WTC11 (cell line): ENCODE results near the gene CD2BP2. TPM values are rescaled to one million over a fixed set of nuclear protein-coding genes. Genes with fewer than 3 reads are reported as not detected.

Source experiments
- ATAC-seq: fragments of 200-7000 bp; cut with Tn5 transposase; 2 replicates; pipeline ENCODE4 v1.10.0; 2021; ENCODE audit warnings: mild to moderate bottlenecking, moderate library complexity
- CTCF ChIA-PET: fragments of 300-600 bp; sonication (Branson Sonifier 250); formaldehyde crosslinking; loops from one replicate; lab custom pipeline; 2021; ENCODE audit warnings: antibody characterized with exemption; lab: Charles Lee
- POLR2A ChIA-PET: fragments of 350-600 bp; sonication (Branson Sonifier 250); formaldehyde crosslinking; loops from one replicate; lab custom pipeline; 2021; ENCODE audit warnings: antibody characterized with exemption; lab: Charles Lee
- DNase-seq: peaks from one replicate; pipeline ENCODE4 v3.0.0; 2021; ENCODE audit warnings: low spot score
- H3K27ac Mint-ChIP-seq: 2 replicates; pipeline ENCODE4 v1.8.0; 2021; ENCODE audit warnings: mixed read lengths
- H3K27me3 Mint-ChIP-seq: 2 replicates; pipeline ENCODE4 v1.8.0; 2021; ENCODE audit warnings: low read depth, mild to moderate bottlenecking, moderate library complexity, mixed read lengths
- H3K36me3 Mint-ChIP-seq: 2 replicates; pipeline ENCODE4 v1.8.0; 2021; ENCODE audit warnings: mixed read lengths
- H3K4me1 Mint-ChIP-seq: 2 replicates; pipeline ENCODE4 v1.8.0; 2022; ENCODE audit warnings: mixed read lengths
- H3K4me3 Mint-ChIP-seq: 2 replicates; pipeline ENCODE4 v1.8.0; 2021; ENCODE audit warnings: mild to moderate bottlenecking, moderate library complexity, mixed read lengths
- H3K9me3 Mint-ChIP-seq: 2 replicates; pipeline ENCODE4 v1.8.0; 2021; ENCODE audit warnings: mixed read lengths
- ATF3 ChIP-seq: sonication (generic); formaldehyde crosslinking; conservative IDR thresholded peaks from 2 replicates; pipeline ENCODE4 v1.8.1; 2022; ENCODE audit warnings: mild to moderate bottlenecking, missing genetic modification reagents
- GTF2I ChIP-seq: fragments of 250-450 bp; sonication (Bioruptor Pico); conservative IDR thresholded peaks from 2 replicates; pipeline ENCODE4 v1.4.0; 2021; ENCODE audit warnings: mild to moderate bottlenecking
- IRF2 ChIP-seq: sonication (generic); formaldehyde crosslinking; IDR thresholded peaks from 2 replicates; pipeline ENCODE4 v1.8.0; 2022; ENCODE audit warnings: low read depth, missing genetic modification reagents, borderline replicate concordance
- MXD4 ChIP-seq: fragments of 250-450 bp; sonication (Bioruptor Pico); IDR thresholded peaks from 2 replicates; pipeline ENCODE4 v1.8.0; 2021; ENCODE audit warnings: mild to moderate bottlenecking, moderate library complexity, borderline replicate concordance
- MYBL2 ChIP-seq: sonication (generic); formaldehyde crosslinking; IDR thresholded peaks from 2 replicates; pipeline ENCODE4 v1.8.1; 2023; ENCODE audit warnings: mild to moderate bottlenecking, moderate library complexity, missing genetic modification reagents
- ZNF281 ChIP-seq: sonication (generic); formaldehyde crosslinking; IDR thresholded peaks from 2 replicates; pipeline ENCODE4 v1.8.0; 2023; ENCODE audit warnings: mild to moderate bottlenecking, missing genetic modification reagents
- total RNA-seq: library from RNA; stranded (reverse); gene quantifications from 3 replicates; pipeline ENCODE4 v1.2.3, GENCODE V29; 2021
- TF ChIP-seq, protein P1 (sequence below): sonication (generic); formaldehyde crosslinking; IDR thresholded peaks from 2 replicates; pipeline ENCODE4 v1.8.0; 2023; ENCODE audit warnings: missing genetic modification reagents, mild to moderate bottlenecking, borderline replicate concordance
- TF ChIP-seq, protein P2 (sequence below): sonication (generic); formaldehyde crosslinking; IDR thresholded peaks from 2 replicates; pipeline ENCODE4 v1.8.1; 2023; ENCODE audit warnings: mild to moderate bottlenecking, moderate library complexity, missing genetic modification reagents

CD2BP2 gene
- total RNA-seq, 1 experiment from 2014 or later = 56.6 TPM

DNA sequence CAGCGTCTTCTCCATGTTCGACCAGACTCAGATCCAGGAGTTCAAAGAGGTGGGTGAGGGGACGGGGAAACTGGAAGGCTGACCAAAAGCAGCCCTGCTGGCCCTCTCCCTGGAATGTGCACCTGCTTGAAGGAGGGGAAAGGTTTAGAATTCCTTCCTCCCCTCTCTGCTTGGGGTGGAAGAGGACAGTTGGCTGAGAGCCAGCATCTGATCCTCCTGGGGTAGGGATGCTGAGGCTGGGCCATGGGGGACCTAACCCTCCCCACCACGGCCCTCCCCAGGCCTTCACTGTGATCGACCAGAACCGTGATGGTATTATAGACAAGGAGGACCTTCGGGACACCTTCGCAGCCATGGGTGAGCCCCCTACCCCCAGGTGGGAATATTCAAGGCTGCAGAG lies 20.8 kb upstream of the CD2BP2 start:
- no peak for ATAC-seq
- Mint-ChIP-seq H3K9me3 (no peaks in the 10 kb centered on the region), H3K4me1 (peaks cover 24% of the 10 kb centered on the region), H3K27me3 (peaks cover 3% of the 10 kb centered on the region; the same call in 1 of the 2 replicates), H3K36me3 (0 out of 2 replicates have a peak, but pooled peaks cover 2% of the 10 kb centered on the region), H3K27ac (no peak overlapping the region), H3K4me3 (no peak overlapping the region)
- TF ChIP-seq, protein P1, sequence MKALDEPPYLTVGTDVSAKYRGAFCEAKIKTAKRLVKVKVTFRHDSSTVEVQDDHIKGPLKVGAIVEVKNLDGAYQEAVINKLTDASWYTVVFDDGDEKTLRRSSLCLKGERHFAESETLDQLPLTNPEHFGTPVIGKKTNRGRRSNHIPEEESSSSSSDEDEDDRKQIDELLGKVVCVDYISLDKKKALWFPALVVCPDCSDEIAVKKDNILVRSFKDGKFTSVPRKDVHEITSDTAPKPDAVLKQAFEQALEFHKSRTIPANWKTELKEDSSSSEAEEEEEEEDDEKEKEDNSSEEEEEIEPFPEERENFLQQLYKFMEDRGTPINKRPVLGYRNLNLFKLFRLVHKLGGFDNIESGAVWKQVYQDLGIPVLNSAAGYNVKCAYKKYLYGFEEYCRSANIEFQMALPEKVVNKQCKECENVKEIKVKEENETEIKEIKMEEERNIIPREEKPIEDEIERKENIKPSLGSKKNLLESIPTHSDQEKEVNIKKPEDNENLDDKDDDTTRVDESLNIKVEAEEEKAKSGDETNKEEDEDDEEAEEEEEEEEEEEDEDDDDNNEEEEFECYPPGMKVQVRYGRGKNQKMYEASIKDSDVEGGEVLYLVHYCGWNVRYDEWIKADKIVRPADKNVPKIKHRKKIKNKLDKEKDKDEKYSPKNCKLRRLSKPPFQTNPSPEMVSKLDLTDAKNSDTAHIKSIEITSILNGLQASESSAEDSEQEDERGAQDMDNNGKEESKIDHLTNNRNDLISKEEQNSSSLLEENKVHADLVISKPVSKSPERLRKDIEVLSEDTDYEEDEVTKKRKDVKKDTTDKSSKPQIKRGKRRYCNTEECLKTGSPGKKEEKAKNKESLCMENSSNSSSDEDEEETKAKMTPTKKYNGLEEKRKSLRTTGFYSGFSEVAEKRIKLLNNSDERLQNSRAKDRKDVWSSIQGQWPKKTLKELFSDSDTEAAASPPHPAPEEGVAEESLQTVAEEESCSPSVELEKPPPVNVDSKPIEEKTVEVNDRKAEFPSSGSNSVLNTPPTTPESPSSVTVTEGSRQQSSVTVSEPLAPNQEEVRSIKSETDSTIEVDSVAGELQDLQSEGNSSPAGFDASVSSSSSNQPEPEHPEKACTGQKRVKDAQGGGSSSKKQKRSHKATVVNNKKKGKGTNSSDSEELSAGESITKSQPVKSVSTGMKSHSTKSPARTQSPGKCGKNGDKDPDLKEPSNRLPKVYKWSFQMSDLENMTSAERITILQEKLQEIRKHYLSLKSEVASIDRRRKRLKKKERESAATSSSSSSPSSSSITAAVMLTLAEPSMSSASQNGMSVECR (CRISPR knock-in tag) = no peak
- TF ChIP-seq, protein P2, sequence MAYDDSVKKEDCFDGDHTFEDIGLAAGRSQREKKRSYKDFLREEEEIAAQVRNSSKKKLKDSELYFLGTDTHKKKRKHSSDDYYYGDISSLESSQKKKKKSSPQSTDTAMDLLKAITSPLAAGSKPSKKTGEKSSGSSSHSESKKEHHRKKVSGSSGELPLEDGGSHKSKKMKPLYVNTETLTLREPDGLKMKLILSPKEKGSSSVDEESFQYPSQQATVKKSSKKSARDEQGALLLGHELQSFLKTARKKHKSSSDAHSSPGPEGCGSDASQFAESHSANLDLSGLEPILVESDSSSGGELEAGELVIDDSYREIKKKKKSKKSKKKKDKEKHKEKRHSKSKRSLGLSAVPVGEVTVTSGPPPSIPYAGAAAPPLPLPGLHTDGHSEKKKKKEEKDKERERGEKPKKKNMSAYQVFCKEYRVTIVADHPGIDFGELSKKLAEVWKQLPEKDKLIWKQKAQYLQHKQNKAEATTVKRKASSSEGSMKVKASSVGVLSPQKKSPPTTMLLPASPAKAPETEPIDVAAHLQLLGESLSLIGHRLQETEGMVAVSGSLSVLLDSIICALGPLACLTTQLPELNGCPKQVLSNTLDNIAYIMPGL (CRISPR knock-in tag) = no peak
- DNase-seq = no peak
- POLR2A ChIA-PET = interaction anchor here (0.8 kb wide), 1 partner anchor 33 kb away, joined by 3 read pairs; no protein-coding TSS in a partner anchor
- CTCF ChIA-PET = interaction anchor here (1.5 kb wide), 1 partner anchor 54 kb away, joined by 4 read pairs; the partner anchor contains the start of gene DCTPP1

DNA sequence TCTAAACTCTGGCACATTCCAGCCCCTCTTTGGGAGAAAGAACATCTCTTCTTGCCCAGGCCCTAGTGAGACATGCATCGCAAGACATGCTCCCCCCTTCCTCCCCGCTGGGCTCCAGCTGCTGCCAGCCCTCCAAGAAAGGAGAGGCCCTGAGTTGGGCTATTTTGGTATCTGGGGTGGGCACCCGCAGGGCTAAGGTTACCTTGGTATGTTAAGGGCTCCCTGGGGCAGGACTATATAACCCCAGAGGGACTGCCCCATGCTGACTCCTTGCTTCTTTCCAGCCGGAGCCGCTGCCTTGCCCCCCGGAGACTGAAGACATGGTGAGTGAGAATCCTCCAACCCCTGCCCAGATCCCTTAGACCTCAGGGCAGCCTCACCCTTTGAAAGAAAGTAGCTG lies 19.4 kb upstream of the CD2BP2 start, which contains the start of gene MYL11:
Gene MYL11 (plus strand): TSS at position 265 of the 400 bp plus-strand sequence. CDS start 56 bp downstream, at position 321.
- H3K4me3 Mint-ChIP-seq = no peak within 1 kb of the TSS
- POLR2A ChIA-PET = interaction anchor here (1.2 kb wide), 1 partner anchor 21 kb away, joined by 6 read pairs; the partner anchor contains the start of gene ZNF48
- no peaks in the 10 kb centered on the region for H3K36me3 Mint-ChIP-seq
- H3K9me3 Mint-ChIP-seq = no peaks in the 10 kb centered on the region
- H3K27me3 Mint-ChIP-seq = no peaks in the 10 kb centered on the region; the same call in 1 of the 2 replicates
- H3K27ac Mint-ChIP-seq = no peak within 1 kb of the TSS
- no peak for DNase-seq
- CTCF ChIA-PET = no interaction called here
- ATAC-seq = no peak
- no peak for TF ChIP-seq MYBL2 (CRISPR knock-in tag)
- peaks cover 20% of the 10 kb centered on the region for H3K4me1 Mint-ChIP-seq

DNA sequence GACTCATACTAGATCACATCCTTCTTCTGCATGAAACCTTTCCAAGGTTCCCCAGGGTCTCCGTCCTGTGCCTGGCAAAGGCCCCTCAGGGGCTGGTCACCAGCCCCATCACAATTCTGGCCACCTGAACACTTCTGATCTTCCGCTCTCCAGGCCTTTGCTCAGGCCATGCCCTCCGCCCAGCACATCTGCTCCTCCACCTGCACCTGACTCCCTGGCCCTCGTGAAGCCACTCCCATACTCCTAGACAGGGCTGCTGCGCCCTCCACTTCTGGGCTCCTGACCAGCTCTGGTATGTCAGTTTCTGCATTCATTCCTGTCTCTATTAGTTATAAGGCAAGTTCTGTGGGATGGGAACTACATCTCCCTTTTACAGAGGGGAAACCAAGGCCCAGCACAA lies 17.6 kb upstream of the CD2BP2 start:
- H3K27me3 Mint-ChIP-seq = no peaks in the 10 kb centered on the region; the same call in 1 of the 2 replicates
- H3K4me3 Mint-ChIP-seq = no peak overlapping the region; the same call in 1 of the 2 replicates
- CTCF ChIA-PET = no interaction called here
- peak overlapping the region; percentile 69; the same call in 1 of the 2 replicates for H3K27ac Mint-ChIP-seq
- no peaks in the 10 kb centered on the region for H3K9me3 Mint-ChIP-seq
- POLR2A ChIA-PET = no interaction called here
- no peaks in the 10 kb centered on the region for H3K36me3 Mint-ChIP-seq
- TF ChIP-seq GTF2I (no peak), ZNF281 (CRISPR knock-in tag) (no peak), ATF3 (CRISPR knock-in tag) (no peak), MXD4 (CRISPR knock-in tag) (no peak), IRF2 (no peak)
- DNase-seq = no peak
- no peak for ATAC-seq
- peaks cover 36% of the 10 kb centered on the region for H3K4me1 Mint-ChIP-seq
